ENCODE results near the gene ADPRHL1. TPM values are rescaled to one million over a fixed set of nuclear protein-coding genes. Genes with fewer than 3 reads are reported as not detected.

Gene ADPRHL1
- total RNA-seq, 1 donor from 2014 or later, result 1.3 TPM

DNA sequence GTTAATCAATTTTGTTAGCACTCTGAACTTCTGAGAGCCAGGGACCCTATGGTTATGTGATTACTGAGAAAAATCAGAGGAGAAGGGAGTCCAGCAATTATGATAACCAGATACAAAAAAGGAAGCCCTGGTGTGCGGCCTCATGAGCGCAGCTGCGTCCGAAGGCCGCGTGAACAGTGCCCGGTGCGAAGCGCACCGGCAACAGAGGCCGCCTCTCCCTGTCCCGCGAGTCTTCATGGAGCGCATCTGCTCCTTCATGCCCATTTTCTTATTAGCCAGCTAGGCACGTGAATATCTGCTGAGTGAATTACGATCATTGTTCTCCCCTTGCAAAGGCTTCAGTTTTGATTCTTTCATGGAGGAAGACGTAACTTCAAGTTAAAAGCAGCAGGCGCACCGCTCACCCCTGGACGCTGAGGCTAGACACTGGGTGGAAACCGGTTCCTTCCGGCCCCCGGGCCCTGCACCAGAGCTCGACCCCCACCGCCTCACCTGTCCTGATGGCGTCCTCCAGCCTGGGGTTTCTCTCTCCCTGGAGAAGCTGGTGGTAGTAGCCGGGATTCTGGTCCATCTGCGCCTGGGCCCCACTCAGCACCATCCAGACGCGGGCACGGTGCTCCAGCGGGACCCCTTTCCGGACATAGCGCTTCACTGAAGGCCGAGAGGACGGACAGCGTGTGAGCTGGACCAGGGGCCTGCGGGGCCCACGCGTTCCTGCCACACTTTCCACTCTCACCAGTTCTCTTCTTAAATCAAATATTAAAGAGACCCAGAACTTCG, 98.3 kb downstream of the ADPRHL1 start:
- no peak for DNase-seq (ENCODE audit: extremely low read depth, low read depth, low spot score)

DNA sequence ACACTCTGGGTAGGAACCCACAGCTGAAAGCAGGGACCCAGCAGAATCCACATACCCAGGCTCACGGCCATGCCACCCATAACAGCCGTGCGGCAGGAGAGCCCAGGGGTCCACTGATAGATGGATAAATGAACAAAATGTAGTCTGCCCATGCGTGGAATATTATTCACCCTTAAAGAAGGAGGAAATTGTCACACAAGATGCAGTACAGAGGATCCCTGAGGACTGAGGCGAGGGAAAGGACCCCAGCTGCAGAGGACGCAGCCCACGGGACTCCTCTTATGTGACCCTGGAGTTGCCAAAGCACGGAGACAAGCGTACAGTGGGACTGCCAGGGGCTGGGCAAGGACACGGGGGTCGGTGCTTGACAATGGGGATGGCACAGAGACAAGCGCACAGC, 100.0 kb downstream of the ADPRHL1 start:
- DNase-seq (ENCODE audit: extremely low read depth, low read depth, low spot score), result no peak

DNA sequence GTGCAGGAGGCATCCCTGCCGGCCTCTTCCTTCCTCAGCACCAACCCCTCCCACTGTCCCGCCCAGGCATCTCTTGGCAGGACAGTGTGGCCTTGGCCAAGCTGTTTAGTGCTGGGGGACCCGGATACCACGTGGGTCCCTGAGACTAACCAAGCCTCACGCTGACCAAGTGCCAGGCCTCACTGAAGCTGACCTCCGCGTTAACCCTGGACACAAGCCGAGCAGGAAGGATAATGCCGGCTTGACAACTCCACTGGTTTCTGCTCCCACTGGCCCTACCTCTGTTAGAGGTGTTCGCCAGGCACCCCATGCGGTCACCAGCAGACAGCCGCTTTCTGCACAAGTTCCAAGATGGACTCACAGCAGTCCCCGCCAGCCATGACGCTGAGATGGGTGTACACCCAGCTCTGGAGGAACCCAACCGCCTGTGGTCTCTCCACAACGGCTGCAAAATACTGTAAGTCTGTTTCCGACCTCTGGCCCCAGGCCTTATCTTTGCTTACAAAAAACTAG, 101.7 kb downstream of the ADPRHL1 start:
- DNase-seq (ENCODE audit: extremely low read depth, low read depth, low spot score), result no peak

DNA sequence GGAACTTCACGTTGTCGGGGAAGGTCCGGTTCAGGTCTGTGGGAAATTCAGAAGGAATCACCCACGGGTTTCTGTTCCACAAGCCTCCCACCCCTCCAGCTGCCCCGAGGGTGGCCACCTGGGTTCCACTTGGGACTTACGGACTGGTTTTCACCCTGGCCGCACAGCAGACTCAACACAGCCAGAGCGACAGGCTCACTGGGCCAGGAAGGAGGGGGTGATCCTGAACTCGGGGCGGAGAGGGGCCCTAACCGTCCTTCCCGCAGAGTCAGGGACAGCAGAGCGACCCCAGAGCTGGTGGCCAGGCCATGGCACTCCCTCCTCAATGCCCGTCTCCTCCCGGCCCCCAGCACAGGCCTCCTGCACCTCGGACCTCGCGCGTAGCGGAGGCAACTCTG, 102.4 kb downstream of the ADPRHL1 start:
- DNase-seq (ENCODE audit: extremely low read depth, low read depth, low spot score), result no peak

DNA sequence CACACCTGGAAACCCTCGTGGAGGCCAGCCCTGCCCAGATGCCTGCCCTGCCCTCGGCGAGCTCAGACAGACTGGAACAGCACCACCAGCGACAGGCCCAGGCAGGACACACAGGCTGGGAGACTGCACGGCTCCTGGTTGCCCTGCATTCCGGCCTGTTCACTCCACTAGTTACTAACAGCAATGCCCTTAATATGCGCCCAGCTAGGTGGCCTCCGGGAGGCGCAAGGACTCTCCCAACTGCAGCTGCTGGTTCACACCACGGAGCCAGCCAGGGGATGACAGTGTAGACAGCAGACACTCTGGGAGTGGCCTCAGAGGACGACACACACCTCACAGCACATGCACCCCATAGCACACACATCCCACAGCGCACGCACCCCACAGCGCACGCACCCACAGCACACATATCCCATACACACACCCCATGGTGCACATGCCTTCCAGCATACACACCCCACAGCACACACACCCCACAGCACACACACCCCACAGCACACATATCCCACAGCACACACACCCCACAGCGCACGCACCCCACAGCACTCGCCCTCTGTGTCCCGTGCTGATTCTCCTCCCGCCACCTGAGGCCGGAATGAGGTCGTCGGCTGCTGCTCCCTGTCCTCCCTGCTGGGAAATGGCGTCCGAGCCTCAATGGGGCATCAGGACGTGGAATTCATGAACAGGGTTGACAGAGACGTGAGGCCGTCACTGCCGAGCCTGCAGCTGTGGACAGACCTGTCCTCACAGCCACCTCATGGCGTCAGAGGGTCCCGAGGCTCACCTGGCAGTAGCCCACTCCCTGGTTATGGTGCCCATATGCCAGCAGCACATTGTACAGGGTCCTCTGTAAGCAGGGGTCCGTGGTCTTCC, 103.0 kb downstream of the ADPRHL1 start:
- DNase-seq (ENCODE audit: extremely low read depth, low read depth, low spot score), result no peak

Other genes with a start within 250 kb of the ADPRHL1 start
- 35.0 and 40.1 TPM in 2 replicates for gene PCID2, start 244.8 kb downstream of the ADPRHL1 start, total RNA-seq
- gene CUL4A, start 243.9 kb downstream of the ADPRHL1 start, total RNA-seq, result 108 and 109 TPM in 2 replicates
- 470 and 484 TPM in 2 replicates for gene LAMP1, start 156.2 kb downstream of the ADPRHL1 start, total RNA-seq
- not detected in 2 replicates for gene GRTP1, start 89.4 kb downstream of the ADPRHL1 start, total RNA-seq
- gene DCUN1D2, start 37.2 kb upstream of the ADPRHL1 start, total RNA-seq, result 4.4 and 15.1 TPM in 2 replicates
- gene TFDP1, start 131.3 kb upstream of the ADPRHL1 start, total RNA-seq, result 68.1 and 86.0 TPM in 2 replicates
- 0.58 TPM in 1 of 2 replicates, not detected in the other for gene ATP4B, start 204.7 kb upstream of the ADPRHL1 start, total RNA-seq
- gene GRK1, start 213.7 kb upstream of the ADPRHL1 start, total RNA-seq, result not detected in 2 replicates

All from glomerular endothelial cell (primary cell).